Gastroesophageal sphincter (tissue), 3 donors: Measurements from ENCODE around the gene NHERF2.

Experiments
- CTCF ChIP-seq, 4 experiments: fragments of 200-600 bp in 2 of 4; fragments of 450-650 bp in 2 of 4; sonication (generic) in 1 of 4; IDR thresholded peaks; one replicate each; pipeline ENCODE4 v1.5.1; 2017 to 2019; ENCODE audit warnings: antibody characterized with exemption in 4 of 4, mild to moderate bottlenecking in 2 of 4, moderate library complexity in 2 of 4
- POLR2AphosphoS5 ChIP-seq: sonication (generic); formaldehyde crosslinking; IDR thresholded peaks from one replicate; pipeline ENCODE4 v1.6.1; 2017; ENCODE audit warnings: antibody characterized with exemption

- no peak for TF ChIP-seq CTCF (IDR thresholded peaks at IDR 0.05)
- no peak for TF ChIP-seq POLR2AphosphoS5
These were observed 2.6 kb downstream of the NHERF2 start for GRCh38 chr16:2029350-2029749.
